Activated CD4-positive, alpha-beta T cell treated with anti-CD3 and anti-CD28 coated beads for 1 hour (primary cell): ENCODE measurements around the gene KRT7.
A peak's percentile ranks its signal among the peaks of the same experiment; 100 is the strongest.

Source experiments
- DNase-seq: peaks from one replicate; pipeline ENCODE4 v3.0.0-alpha.2; 2020

The KRT7 gene

DNA sequence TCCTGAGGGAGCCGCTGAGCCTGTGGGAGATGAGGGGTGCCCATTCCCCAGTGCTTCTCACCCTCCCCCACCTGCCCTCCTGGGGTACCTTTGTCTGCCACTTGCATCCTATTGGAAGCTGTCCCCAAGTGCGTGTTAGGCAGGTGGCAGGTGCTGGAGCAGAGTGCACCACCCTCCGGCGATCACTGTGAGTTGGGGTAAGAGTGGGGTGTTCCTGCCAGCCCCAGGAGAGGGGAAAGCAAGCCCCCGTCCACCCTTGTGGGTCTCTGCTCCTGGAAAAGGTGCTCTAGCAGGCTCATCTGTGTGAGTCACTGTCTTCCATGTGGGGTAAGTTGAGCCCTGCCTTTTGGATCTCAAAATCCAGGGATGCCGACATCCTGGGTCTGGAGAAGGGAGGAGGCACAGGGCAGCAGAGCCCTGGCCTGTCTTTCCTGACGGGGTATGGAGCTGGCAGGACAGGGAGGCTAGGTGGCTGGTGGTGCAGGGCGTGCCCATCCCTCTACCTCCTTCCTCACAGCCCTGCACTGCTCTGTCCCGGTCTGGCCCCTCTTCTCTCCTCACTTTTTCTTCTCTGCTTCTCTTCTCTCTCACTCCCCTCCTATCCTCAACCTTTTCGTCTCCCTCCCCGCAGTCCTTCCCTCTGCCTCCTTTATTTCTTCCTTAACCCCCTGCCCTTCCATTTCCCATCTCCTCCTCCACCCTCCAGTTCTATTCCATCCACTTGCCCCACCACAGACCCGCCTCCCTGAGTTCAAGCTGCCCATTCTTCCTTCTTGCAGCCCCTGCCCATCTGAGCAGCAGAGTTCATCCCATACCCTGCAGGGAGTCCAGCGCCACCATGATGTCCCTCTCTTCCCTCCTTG is 20.1 kb upstream of the KRT7 start:
- no peak for DNase-seq

DNA sequence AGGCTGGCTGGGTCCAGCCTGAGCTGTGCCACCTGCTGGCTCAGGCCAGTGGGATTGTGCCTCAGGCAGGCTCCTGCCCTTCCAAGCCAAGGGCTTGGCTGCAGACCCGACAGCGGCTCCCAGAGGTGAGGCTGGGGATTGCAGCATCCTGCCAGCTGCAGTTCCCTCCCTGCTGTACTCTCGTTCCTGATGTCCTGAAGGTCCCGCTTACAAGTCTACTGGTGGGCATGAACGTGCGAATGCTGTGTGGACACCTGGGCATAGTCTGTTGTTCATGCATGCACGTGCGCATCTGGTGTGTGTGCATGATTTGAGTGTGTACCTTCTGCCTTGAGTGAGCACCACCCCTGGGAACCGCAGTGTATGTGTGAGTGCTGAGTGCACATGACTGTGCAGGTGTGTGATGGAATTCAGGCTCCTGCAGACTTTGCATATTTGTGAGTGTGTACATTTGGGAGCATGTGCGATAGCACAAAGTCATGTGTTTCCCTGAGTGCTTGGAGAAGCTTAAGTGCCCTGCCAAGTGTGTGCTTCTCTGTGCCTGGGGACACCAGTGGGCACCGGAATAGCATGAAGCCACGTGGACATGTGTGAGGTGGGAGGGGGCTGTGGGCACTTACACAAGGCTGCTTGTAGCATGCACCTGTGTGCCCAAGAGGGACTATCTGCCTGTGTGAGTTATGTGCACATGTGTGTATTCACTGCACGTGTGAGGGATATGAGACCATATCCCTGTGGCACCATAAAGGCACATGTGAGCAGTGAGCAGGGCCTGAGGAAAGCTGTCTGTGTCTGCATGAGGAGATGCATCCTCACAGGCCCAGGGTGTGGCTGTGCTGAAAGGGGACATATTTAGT is 19.3 kb upstream of the KRT7 start:
- no peak for DNase-seq

DNA sequence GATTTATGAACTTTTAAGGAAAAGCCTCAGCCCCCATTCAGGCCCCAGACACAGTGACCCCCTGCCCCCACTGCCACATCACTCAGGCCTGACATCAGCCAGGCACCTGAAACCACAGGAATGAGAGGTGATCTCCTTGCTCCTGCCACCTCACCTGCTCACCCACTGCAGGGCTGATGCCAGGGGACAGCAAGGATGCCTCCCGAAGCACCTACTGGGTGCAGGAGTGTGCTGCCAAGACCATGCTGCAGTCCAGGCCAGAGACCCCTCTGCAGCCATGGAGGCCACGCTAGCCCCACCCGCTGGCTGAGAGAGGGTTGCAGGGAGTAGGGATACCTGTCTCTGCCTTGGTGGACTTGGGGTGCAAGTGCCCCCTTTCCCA is 18.6 kb upstream of the KRT7 start:
- no peak for DNase-seq

DNA sequence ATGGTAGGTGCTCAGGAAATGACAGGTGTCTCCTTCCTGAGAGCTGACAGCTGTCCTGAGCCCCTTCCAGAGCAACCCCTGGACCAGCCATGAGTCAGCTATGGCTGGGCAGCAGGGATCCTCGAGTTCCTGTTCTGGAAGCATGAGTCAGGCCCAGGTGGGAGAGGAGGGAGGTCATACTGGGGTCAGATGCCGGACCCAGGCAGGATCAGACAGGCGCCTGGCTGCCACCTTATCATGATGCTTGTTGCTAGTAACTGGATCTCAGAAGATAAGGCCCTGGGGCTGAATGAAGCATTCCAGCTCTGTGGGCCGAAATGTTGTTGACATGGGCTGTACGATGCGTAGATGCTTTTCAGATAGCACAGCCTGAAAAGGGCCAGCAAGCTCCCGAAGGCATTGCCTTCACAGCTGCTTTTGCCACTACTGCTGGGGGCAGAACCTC is 17.4 kb upstream of the KRT7 start:
- DNase-seq, result no peak

- DNase-seq, result no peak
These were observed 16.9 kb upstream of the KRT7 start for GRCh38 chr12:52216100-52216499.

GRCh38 chr12:52216807-52217206 is 16.2 kb upstream of the KRT7 start:
- DNase-seq, result no peak

DNA sequence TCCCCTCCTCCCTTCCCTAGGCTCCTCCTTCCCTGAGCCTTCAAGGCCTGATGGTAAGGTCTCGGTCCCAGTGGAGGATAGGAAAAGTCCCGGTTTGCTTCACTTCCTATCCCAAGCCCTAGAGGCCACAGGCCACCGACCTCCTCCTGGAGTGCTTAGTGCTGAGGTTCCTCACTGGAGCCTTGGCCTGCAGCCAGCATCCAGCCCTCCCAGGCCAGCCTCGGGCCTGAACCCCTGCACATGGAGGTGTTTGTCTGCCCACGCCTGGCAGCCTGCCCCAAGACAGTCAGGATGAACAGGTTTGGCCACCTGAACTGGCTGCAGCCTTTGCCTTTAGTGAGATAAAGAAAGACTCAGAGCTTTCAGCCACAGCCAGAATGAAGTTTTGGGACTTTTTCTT is 15.8 kb upstream of the KRT7 start:
- no peak for DNase-seq

- DNase-seq, result no peak
These were observed 15.0 kb upstream of the KRT7 start for GRCh38 chr12:52218001-52218400.

GRCh38 chr12:52220477-52220876 is 12.6 kb upstream of the KRT7 start:
- no peak for DNase-seq

DNA sequence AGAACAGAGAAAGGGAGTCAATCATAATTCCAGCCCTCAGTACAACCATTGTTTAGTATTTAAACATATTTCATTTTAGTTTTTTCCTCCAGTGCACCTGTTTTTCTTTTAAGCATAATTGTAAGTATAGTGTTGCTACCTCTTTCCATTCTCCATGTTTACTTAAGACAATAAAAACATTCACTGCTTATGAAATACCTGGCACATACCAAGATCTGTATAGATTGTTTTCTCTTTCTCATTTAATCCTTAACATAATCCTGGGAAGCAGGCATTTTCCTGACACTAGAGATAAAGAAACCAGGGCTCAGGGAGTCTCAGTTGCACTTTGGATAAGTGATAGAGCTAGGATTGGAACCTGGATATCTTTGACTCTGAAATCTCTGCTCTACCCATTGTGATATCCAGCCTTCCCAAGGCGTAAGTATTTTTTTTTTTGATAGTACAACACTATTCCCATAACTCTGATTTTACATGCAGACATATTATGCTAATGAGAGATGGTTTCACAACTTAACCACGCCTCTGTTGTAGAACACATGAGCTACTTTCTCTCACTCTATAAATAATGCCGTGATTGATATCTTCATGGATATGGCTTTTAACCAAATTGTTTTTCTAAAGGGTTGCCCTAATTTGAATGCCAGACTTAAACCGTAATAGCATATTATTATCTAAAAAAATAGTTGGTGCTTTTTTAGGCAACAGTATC is 11.8 kb upstream of the KRT7 start:
- DNase-seq, result no peak

DNA sequence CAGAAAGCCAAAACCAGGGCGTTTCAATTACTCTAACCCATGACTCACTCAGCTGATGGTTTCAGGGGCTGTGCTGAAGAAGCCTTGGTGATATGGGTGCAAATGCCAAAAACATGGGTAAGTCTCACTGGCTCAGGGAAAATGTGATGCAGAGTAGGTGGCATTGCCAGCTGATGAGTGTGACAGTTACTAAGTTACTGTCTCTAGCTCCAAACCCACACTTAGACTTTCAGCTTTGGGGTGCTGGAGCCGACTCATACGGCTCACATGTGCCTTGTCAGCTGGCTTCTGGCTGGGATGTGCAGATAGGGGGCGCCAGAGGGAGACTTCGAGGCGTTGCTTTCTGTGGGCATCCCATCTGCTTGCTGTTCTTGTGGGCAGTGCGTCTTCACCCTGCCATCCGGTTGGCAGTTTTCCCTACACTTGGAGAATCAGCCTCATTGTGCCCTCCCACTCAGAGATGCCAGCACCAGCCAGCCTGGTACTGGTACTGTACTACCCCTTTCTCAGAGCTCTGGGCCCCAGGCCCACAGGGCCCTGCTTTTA is 11.1 kb upstream of the KRT7 start:
- DNase-seq, result peak; percentile 15

DNA sequence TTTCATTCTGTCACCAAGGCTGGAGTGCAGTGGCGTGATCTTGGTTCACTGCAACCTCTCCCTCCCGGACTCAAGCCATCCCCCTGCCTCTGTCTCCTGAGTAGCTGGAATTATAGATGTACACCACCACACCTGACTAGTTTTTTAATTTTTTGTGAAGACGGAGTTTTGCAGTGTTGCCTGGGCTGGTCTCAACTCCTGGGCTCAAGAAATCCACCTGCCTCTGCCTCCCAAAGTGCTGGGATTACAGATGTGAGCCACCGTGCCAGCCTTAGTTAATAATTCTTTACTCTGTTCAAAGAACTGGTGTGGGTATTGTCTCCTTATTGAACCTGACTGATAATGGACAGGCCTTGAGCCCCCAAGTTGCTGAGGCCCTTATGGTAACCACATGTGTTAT is 10.4 kb upstream of the KRT7 start:
- DNase-seq, result no peak

DNA sequence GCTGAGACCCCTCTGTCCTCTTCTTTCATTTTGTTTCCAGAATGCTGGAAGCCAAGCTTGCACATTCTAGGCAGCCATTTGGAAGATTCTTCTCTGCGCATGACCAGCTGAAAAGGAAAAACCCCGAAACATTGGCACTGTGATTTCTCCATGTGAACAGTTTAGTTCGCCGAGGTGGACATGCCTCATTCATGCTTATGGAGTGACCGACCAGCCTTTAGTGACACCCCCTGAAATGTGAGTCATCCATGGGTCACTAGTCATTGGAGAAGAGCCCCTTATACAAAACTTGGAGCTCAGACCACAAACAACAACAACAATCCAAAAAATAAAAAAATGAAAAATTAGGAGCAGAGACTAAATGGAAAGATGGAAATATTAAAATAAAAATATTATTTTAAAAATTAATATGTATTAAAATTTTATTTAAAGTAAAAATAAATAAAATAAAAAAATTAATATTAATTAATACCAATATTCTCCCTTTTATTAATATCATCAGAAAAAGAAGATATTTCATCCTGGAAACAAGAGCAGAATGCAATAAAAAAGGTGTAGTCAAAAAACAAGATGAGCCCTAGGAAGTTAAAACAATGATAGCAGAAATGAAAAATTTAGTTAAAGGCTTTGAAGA is 9.5 kb upstream of the KRT7 start:
- no peak for DNase-seq

GRCh38 chr12:52224151-52224550 is 8.9 kb upstream of the KRT7 start:
- DNase-seq, result no peak

DNA sequence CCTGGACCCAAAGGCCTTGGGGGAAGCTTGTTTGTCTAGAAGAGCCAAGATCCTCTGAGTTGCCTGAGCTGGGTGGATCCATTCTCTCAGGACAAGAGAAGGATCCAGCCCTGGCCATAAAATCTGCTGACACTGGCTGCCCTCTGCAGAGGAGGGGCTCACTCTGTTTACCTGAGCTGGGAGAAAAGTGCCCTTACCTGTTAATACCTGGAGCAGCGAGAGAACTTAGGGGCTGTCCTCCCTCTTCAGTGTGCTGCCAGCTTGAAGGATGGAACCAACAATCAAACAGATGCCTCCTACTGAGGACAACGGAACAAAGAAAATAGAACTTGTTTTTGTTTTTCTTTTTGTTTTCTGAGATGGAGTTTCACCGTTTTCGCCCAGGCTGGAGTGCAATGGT is 7.3 kb upstream of the KRT7 start:
- DNase-seq, result no peak

DNA sequence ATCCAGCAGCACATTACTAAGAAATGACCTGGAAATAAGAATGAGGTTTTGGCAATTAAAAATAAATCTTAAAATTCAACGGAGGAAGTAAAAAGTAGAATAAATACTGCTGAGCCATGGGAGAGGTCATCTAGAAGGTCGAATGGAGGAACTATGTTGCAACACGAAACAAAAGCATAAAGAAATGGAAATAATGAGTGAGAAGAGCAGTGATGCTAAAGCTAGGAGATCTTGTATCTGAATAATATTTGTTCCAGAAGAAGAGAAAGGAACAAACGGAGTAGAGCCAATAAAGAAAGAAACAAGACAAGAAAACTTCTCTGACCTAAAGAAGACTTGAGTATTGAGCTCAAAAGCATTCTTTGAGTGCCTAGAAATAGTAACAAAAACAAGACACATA is 6.6 kb upstream of the KRT7 start:
- DNase-seq, result no peak

GRCh38 chr12:52227606-52228166 is 5.4 kb upstream of the KRT7 start:
- DNase-seq, result no peak

GRCh38 chr12:52228366-52228765 is 4.7 kb upstream of the KRT7 start:
- DNase-seq, result no peak

- DNase-seq, result no peak
These were observed 4.1 kb upstream of the KRT7 start for GRCh38 chr12:52228931-52229330.

GRCh38 chr12:52229836-52230343 is 3.2 kb upstream of the KRT7 start:
- DNase-seq, result no peak

DNA sequence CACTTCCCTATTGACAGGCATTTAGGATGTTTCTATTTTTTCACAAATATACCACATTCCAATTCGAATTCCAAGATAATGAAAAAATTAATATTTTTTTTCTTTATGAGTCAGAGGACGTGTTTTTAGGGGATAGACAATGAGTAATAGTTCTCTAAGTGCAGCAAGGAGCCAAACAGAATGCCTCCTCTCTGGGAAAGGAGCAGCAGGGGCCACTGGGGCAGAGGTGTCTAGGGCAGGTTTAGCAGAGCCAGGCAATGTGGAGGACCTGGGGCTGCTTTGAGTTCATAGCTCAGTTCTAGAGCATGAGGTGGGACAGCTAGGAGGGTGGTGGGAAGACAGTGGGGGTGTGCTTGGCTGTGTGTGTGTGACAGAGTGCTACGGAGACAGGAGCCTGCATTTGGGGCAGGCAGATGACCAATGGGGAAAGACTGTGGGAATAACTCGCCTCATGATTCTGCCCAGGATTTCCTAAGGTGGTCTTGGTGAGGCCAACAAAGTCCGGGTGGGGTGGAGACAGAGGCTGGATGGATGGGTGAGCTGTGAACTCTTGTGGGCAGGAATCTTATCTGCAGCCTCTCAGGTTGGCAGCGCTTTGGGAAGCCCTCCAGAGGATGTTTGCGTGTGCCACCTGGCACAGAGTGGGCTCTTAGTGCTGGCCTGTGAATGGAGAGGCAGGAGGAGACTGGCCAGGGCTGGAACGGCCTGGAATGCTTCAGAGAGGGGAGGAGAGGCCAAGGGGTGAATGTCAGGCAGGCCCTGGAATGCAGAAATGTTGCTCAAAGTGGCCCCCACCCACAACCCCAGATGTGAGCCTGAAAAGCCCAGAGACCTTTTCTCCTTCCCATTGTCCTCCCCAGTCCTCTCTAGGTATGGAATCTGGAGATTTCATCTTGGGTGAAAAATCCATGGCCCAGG is 2.4 kb upstream of the KRT7 start:
- no peak for DNase-seq
